K562 (cell line): ENCODE data around the gene DPY30. TPM values are rescaled to one million over a fixed set of nuclear protein-coding genes. Genes with fewer than 3 reads are reported as not detected.
A peak's percentile ranks its signal among the peaks of the same experiment; 100 is the strongest.

Source experiments
- ATAC-seq: fragments of 200-7000 bp; cut with Tn5 transposase; 3 replicates; pipeline ENCODE4 v1.9.1; 2020; ENCODE audit warnings: moderate library complexity
- BruUV-seq: library from RNA; stranded (reverse); fragments of 400-500 nt; replicated peaks from 2 replicates; lab custom pipeline; 2021; lab: Mats Ljungman, UMichigan
- CTCF ChIA-PET: fragments of 300-600 bp; formaldehyde crosslinking; extraction: SDS; loops from one replicate; lab custom pipeline; 2021; ENCODE audit warnings: low intra/inter-chr PET ratio; lab: Yijun Ruan, JAX
- POLR2A ChIA-PET: fragments of 300-600, 350-650 bp; sonication (Branson Sonifier 250); formaldehyde crosslinking; extraction: SDS; loops from one replicate; lab custom pipeline; 2021; ENCODE audit warnings: antibody characterized with exemption, inconsistent platforms; lab: Yijun Ruan, JAX
- DNase-seq, 4 experiments: peaks; one replicate each; pipeline versions ENCODE4 v3.0.0 to v3.0.0-alpha.2; 2011 to 2018; ENCODE audit warnings: low spot score in 3 of 4, mixed read lengths in 3 of 4; ENCODE audit errors: extremely low read depth in 1 of 4
- FAIRE-seq: peaks from 2 replicates; lab custom pipeline; 2011; peaks lifted over from hg19 to GRCh38; lab: Jason Lieb, UNC
- H2AFZ ChIP-seq: 2 replicates; pipeline ENCODE4 v1.6.0; 2011; ENCODE audit warnings: low read depth, low read length, control low read depth, inconsistent platforms
- H3K27ac ChIP-seq: fragments of 200-600 bp; 3 replicates; pipeline ENCODE4 v1.8.0; 2011; ENCODE audit warnings: low read depth, mild to moderate bottlenecking, control low read depth, inconsistent platforms, low read length, moderate library complexity, mixed read lengths; ENCODE audit errors: extremely low read depth
- H3K27me3 ChIP-seq, 2 experiments: fragments of 300-600 bp in 1 of 2; 2 replicates in 1 of 2; 3 replicates in 1 of 2; pipeline versions ENCODE4 v1.6.0 to v1.8.0; 2011; ENCODE audit warnings: inconsistent platforms in 2 of 2, low read length in 2 of 2, mild to moderate bottlenecking in 1 of 2, mixed read lengths in 1 of 2, moderate library complexity in 1 of 2; ENCODE audit not compliant: control insufficient read depth in 2 of 2, insufficient read depth in 2 of 2
- H3K36me3 ChIP-seq: fragments of 300-600 bp; 3 replicates; pipeline ENCODE4 v1.8.0; 2011; ENCODE audit warnings: mild to moderate bottlenecking, low read length, inconsistent platforms; ENCODE audit not compliant: control insufficient read depth, insufficient read depth
- H3K4me1 ChIP-seq, 2 experiments: fragments of 200-600 bp in 1 of 2; replicated peaks in 1 of 2; 2 replicates in 1 of 2; 3 replicates in 1 of 2; pipeline versions ENCODE4 v1.5.1 to v1.8.0; 2011; ENCODE audit warnings: inconsistent platforms in 2 of 2, low read length in 2 of 2, mild to moderate bottlenecking in 1 of 2, mixed read lengths in 1 of 2, moderate library complexity in 1 of 2; ENCODE audit not compliant: control insufficient read depth in 2 of 2, insufficient read depth in 2 of 2
- H3K4me2 ChIP-seq: 2 replicates; pipeline ENCODE4 v1.6.1; 2011; ENCODE audit warnings: low read length, control low read depth, inconsistent platforms, mixed read lengths; ENCODE audit not compliant: insufficient read depth
- H3K4me3 ChIP-seq: fragments of 200-600 bp; sonication (generic), shearing (Covaris generic); 2 replicates; pipeline ENCODE4 v1.5.1; 2016; ENCODE audit warnings: control low read depth, inconsistent platforms
- H3K79me2 ChIP-seq: fragments of 200-600 bp; 3 replicates; pipeline ENCODE4 v1.8.0; 2011; ENCODE audit warnings: low read length, inconsistent platforms; ENCODE audit not compliant: control insufficient read depth, insufficient read depth
- H3K9ac ChIP-seq, 2 experiments: 2 replicates each; pipeline versions ENCODE4 v1.6.0 to v1.6.1; 2011; ENCODE audit warnings: low read depth in 2 of 2, low read length in 2 of 2, control low read depth in 1 of 2, inconsistent platforms in 1 of 2, mild to moderate bottlenecking in 1 of 2, mixed read lengths in 1 of 2; ENCODE audit not compliant: insufficient read depth in 1 of 2
- H3K9me1 ChIP-seq: one replicate; pipeline ENCODE4 v1.6.0; 2011; ENCODE audit warnings: inconsistent platforms, mild to moderate bottlenecking, low read length, moderate library complexity; ENCODE audit not compliant: control insufficient read depth, insufficient read depth
- H3K9me3 ChIP-seq: replicated peaks from 2 replicates; pipeline ENCODE4 v1.5.1; 2011; ENCODE audit warnings: low read depth, low read length, inconsistent platforms; ENCODE audit not compliant: control insufficient read depth, insufficient read depth
- H4K20me1 ChIP-seq: replicated peaks from 2 replicates; pipeline ENCODE4 v1.6.1; 2011; ENCODE audit warnings: low read length, inconsistent platforms, mixed read lengths; ENCODE audit not compliant: control insufficient read depth, insufficient read depth
- E2F5 ChIP-seq: sonication (generic); formaldehyde crosslinking; IDR thresholded peaks from 2 replicates; pipeline ENCODE4 v1.8.0; 2022; ENCODE audit warnings: mild to moderate bottlenecking, missing genetic modification reagents
- ESRRB ChIP-seq: fragments of 250-450 bp; sonication (Bioruptor Pico); IDR thresholded peaks from 2 replicates; pipeline ENCODE4 v1.5.0; 2020; ENCODE audit warnings: mild to moderate bottlenecking, moderate library complexity, borderline replicate concordance
- KLF10 ChIP-seq: fragments of 250-450 bp; sonication (Bioruptor Pico); IDR thresholded peaks from 2 replicates; pipeline ENCODE4 v1.6.1; 2021; ENCODE audit warnings: matching md5 sums
- LEF1 ChIP-seq: fragments of 450-650 bp; IDR thresholded peaks from 2 replicates; pipeline ENCODE4 v1.6.1; 2016; ENCODE audit warnings: mild to moderate bottlenecking
- RBM25 ChIP-seq: fragments of 200-400 bp; formaldehyde crosslinking; IDR thresholded peaks from 2 replicates; pipeline ENCODE4 v1.6.1; 2018; ENCODE audit warnings: low read length, low read depth, moderate library complexity; ENCODE audit not compliant: severe bottlenecking
- RERE ChIP-seq: sonication (generic); formaldehyde crosslinking; IDR thresholded peaks from 2 replicates; pipeline ENCODE4 v1.8.0; 2023; ENCODE audit warnings: missing genetic modification reagents, mild to moderate bottlenecking, borderline replicate concordance
- SMAD4 ChIP-seq: fragments of 250-450 bp; sonication (Bioruptor Pico); conservative IDR thresholded peaks from 2 replicates; pipeline ENCODE4 v1.8.0; 2021; ENCODE audit warnings: inconsistent platforms, mild to moderate bottlenecking, moderate library complexity
- TFAP4 ChIP-seq: sonication (generic); formaldehyde crosslinking; IDR thresholded peaks from 2 replicates; pipeline ENCODE4 v1.8.0; 2022; ENCODE audit warnings: missing genetic modification reagents, mild to moderate bottlenecking, moderate library complexity, borderline replicate concordance
- ZBTB43 ChIP-seq: sonication (generic); formaldehyde crosslinking; IDR thresholded peaks from 2 replicates; pipeline ENCODE4 v1.8.0; 2023; ENCODE audit warnings: mild to moderate bottlenecking, missing genetic modification reagents
- ZNF121 ChIP-seq: sonication (generic); formaldehyde crosslinking; conservative IDR thresholded peaks from 2 replicates; pipeline ENCODE4 v1.8.0; 2022; ENCODE audit warnings: missing genetic modification reagents
- ZNF445 ChIP-seq: fragments of 250-450 bp; sonication (Bioruptor Pico); IDR thresholded peaks from 2 replicates; pipeline ENCODE4 v1.4.0; 2020; ENCODE audit warnings: low read depth, mild to moderate bottlenecking, moderate library complexity
- ZNF584 ChIP-seq: fragments of 200-800 bp; sonication (Bioruptor generic); IDR thresholded peaks from 2 replicates; pipeline ENCODE4 v1.6.1; 2016; ENCODE audit warnings: low read depth, mild to moderate bottlenecking, missing genetic modification characterization, missing compliant biosample characterization
- WGBS: fragments of 100-300 bp; shearing (Covaris generic); methylation state at CpG from one replicate; pipeline ENCODE4 v1.1.6; 2016; ENCODE audit warnings: low coverage, mixed read lengths; ENCODE audit not compliant: insufficient coverage; ENCODE audit errors: missing lambda C conversion rate; 5-methylcytosine and 5-hydroxymethylcytosine counted together
- in situ Hi-C: fragments of 300-500 bp; cut with MboI; formaldehyde crosslinking; loops from 4 replicates; pipeline ENCODE4 v1.15.0; 2018; ENCODE audit warnings: inconsistent platforms, mixed read lengths
- intact Hi-C: fragments of 100-400 bp; cut with micrococcal nuclease; formaldehyde crosslinking; loops from 2 replicates; pipeline ENCODE4 v1.14.2; 2022
- polyA plus RNA-seq, 8 experiments: library from polyadenylated mRNA; depleted of rRNA in 4 of 8; stranded (reverse) in 5 of 8; unstranded in 3 of 8; fragments of >200 nt; fragmentation: Nextera tagmentation in 2 of 8; fragmentation: Illumina TruSeq in 1 of 8; extraction: Ambion mirVana in 2 of 8; extraction: Trizol in 1 of 8; gene quantifications; 2 replicates each; pipeline versions ENCODE4 v1.2.1 to v1.2.3, GENCODE V29; 2011 to 2014; ENCODE audit warnings: inconsistent platforms in 1 of 8, missing spikeins in 1 of 8
- total RNA-seq, 7 experiments: library from RNA; depleted of rRNA in 6 of 7; stranded (reverse); fragments of >200 nt in 6 of 7; fragmentation: Illumina TruSeq in 2 of 7; extraction: Trizol in 2 of 7; gene quantifications; 2 replicates each; pipeline versions ENCODE4 v1.2.1 to v1.2.3, GENCODE V29; 2011 to 2021; ENCODE audit warnings: low replicate concordance in 1 of 7

The DPY30 gene
- total and polyA plus RNA-seq, 9 of the 15 experiments (the other 6 are each of a cell fraction or from before 2014, with no cell fraction given): 64.6 to 402 (median 116) TPM

- H3K36me3 ChIP-seq: peaks cover 5% of the 10 kb centered on the region; the same call in 2 of the 3 replicates
- H3K27me3 ChIP-seq: no peaks in the 10 kb centered on the region
- H3K79me2 ChIP-seq: peaks cover 94% of the 10 kb centered on the region
- ATAC-seq (peak; percentile 27), DNase-seq (no peak), FAIRE-seq (no peak)
- peaks cover 7% of the 10 kb centered on the region; the same call in 1 of the 2 replicates for H4K20me1 ChIP-seq
- ChIA-PET POLR2A (interaction anchor here (0.6 to 1.3 kb wide), 5 partner anchors 9 to 358 kb away, joined by 3 to 7 read pairs (median 4); partner anchors contain the start of gene SLC30A6), CTCF (no interaction called here)
- in situ Hi-C loops: no loop called here
- H3K9ac ChIP-seq: peak overlapping the region in 1 of 2 experiments; percentile 41; a peak in 1 of 4 replicates
- no peak overlapping the region for H3K4me2 ChIP-seq
- peaks cover 11 to 19% of the 10 kb centered on the region in 2 experiments; a peak in 4 of 5 replicates for H3K4me1 ChIP-seq
- H3K4me3 ChIP-seq: no peak overlapping the region
- H3K9me1 ChIP-seq: no peaks in the 10 kb centered on the region
- no peak overlapping the region for H3K27ac ChIP-seq
- no peaks in the 10 kb centered on the region for H3K9me3 ChIP-seq
- no TSS peak for BruUV-seq
- intact Hi-C loops: no loop called here
- no peak overlapping the region for H2AFZ ChIP-seq
- 59% methylated on average over 4 of the region's 4 CpGs for WGBS
- no peak for TF ChIP-seq ZBTB43 (CRISPR knock-in tag)
- TF ChIP-seq ZNF584 (CRISPR knock-in tag): no peak
- no peak for TF ChIP-seq ESRRB (CRISPR knock-in tag)
- TF ChIP-seq E2F5 (CRISPR knock-in tag): no peak
- TF ChIP-seq SMAD4 (CRISPR knock-in tag): no peak
- no peak for TF ChIP-seq KLF10
- TF ChIP-seq RBM25: peak; percentile 10
- no peak for TF ChIP-seq ZNF445
- TF ChIP-seq LEF1: no peak
- TF ChIP-seq ZNF121: peak; percentile 51; the same call in 1 of the 2 replicates
- no peak for TF ChIP-seq RERE (CRISPR knock-in tag)
- no peak for TF ChIP-seq TFAP4 (CRISPR knock-in tag)
Observed at GRCh38 chr2:31999438-31999837, 40.2 kb downstream of the DPY30 start.
